Calu3 (cell line): ENCODE data around the gene RBM4B. TPM values are rescaled to one million over a fixed set of nuclear protein-coding genes. Genes with fewer than 3 reads are reported as not detected.

Source experiments
- BruUV-seq: library from RNA; stranded (reverse); fragments of 400-500 nt; replicated peaks from 2 replicates; lab custom pipeline; 2021; lab: Mats Ljungman, UMichigan
- CTCF ChIA-PET: fragments of 300-600 bp; sonication (Branson Sonifier 250); formaldehyde crosslinking; loops from one replicate; lab custom pipeline; 2022; ENCODE audit warnings: antibody characterized with exemption; lab: Charles Lee
- DNase-seq: peaks from one replicate; pipeline ENCODE4 v3.0.0; 2022
- H3K27ac Mint-ChIP-seq: one replicate; pipeline ENCODE4 v1.8.0; 2022; ENCODE audit warnings: mixed read lengths; ENCODE audit not compliant: unreplicated experiment
- H3K27me3 Mint-ChIP-seq: one replicate; pipeline ENCODE4 v1.8.0; 2022; ENCODE audit warnings: mixed read lengths; ENCODE audit not compliant: unreplicated experiment
- H3K36me3 Mint-ChIP-seq: one replicate; pipeline ENCODE4 v1.8.0; 2022; ENCODE audit warnings: mild to moderate bottlenecking, moderate library complexity, mixed read lengths; ENCODE audit not compliant: insufficient read depth, unreplicated experiment
- H3K4me1 Mint-ChIP-seq: one replicate; pipeline ENCODE4 v1.8.0; 2022; ENCODE audit warnings: mild to moderate bottlenecking, low read depth, mixed read lengths; ENCODE audit not compliant: unreplicated experiment
- H3K4me3 Mint-ChIP-seq: one replicate; pipeline ENCODE4 v1.8.0; 2022; ENCODE audit warnings: mild to moderate bottlenecking, low read depth, moderate library complexity, mixed read lengths; ENCODE audit not compliant: unreplicated experiment
- H3K9me3 Mint-ChIP-seq: one replicate; pipeline ENCODE4 v1.8.0; 2022; ENCODE audit warnings: low read depth, mixed read lengths; ENCODE audit not compliant: unreplicated experiment
- intact Hi-C: fragments of 100-400 bp; cut with micrococcal nuclease; formaldehyde crosslinking; loops from one replicate; pipeline ENCODE4 v1.10.0; 2022; ENCODE audit not compliant: unreplicated experiment
- total RNA-seq: library from RNA; stranded (reverse); gene quantifications from 2 replicates; pipeline ENCODE4 v1.2.3, GENCODE V29; 2022
- TF ChIP-seq, protein P1 (sequence below): fragments of 200-600 bp; IDR thresholded peaks from one replicate; pipeline ENCODE4 v1.8.0; 2022; ENCODE audit warnings: antibody characterized with exemption; ENCODE audit not compliant: unreplicated experiment

RBM4B gene
- total RNA-seq, 1 experiment from 2014 or later, result 23.0 TPM

DNA sequence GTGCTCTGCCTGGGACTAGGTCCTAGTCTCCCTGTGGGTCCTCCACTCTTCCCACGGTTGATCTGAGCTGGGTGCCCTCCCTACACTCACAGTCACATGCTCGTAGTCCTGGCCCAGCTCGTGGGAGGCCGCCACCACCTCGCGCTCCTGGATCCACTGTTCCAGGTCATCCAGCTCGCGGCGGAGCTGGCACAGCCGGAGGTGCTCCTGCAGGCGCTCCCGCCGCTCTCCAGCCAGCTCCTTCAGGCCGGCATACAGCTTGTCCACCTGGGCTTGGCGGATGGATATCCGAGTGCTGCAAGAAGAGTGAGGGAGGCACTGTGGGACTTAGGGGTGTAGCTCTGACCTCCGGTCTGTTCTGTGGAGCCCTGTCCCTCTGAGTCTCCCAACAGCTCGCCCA, 14.8 kb upstream of the RBM4B start:
- no TSS peak for BruUV-seq
- TF ChIP-seq, protein P1, sequence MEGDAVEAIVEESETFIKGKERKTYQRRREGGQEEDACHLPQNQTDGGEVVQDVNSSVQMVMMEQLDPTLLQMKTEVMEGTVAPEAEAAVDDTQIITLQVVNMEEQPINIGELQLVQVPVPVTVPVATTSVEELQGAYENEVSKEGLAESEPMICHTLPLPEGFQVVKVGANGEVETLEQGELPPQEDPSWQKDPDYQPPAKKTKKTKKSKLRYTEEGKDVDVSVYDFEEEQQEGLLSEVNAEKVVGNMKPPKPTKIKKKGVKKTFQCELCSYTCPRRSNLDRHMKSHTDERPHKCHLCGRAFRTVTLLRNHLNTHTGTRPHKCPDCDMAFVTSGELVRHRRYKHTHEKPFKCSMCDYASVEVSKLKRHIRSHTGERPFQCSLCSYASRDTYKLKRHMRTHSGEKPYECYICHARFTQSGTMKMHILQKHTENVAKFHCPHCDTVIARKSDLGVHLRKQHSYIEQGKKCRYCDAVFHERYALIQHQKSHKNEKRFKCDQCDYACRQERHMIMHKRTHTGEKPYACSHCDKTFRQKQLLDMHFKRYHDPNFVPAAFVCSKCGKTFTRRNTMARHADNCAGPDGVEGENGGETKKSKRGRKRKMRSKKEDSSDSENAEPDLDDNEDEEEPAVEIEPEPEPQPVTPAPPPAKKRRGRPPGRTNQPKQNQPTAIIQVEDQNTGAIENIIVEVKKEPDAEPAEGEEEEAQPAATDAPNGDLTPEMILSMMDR, result no peak
- no peak overlapping the region for H3K4me3 Mint-ChIP-seq
- H3K4me1 Mint-ChIP-seq, result no peaks in the 10 kb centered on the region
- CTCF ChIA-PET, result interaction anchor here (0.5 to 0.9 kb wide), 3 partner anchors 53 to 209 kb away, joined by 3 to 4 read pairs (median 3); no protein-coding TSS in a partner anchor
- DNase-seq, result no peak
- H3K27ac Mint-ChIP-seq, result no peak overlapping the region
- intact Hi-C loops, result no loop called here
- H3K36me3 Mint-ChIP-seq, result peaks cover 61% of the 10 kb centered on the region
- H3K9me3 Mint-ChIP-seq, result no peaks in the 10 kb centered on the region
- H3K27me3 Mint-ChIP-seq, result no peaks in the 10 kb centered on the region

DNA sequence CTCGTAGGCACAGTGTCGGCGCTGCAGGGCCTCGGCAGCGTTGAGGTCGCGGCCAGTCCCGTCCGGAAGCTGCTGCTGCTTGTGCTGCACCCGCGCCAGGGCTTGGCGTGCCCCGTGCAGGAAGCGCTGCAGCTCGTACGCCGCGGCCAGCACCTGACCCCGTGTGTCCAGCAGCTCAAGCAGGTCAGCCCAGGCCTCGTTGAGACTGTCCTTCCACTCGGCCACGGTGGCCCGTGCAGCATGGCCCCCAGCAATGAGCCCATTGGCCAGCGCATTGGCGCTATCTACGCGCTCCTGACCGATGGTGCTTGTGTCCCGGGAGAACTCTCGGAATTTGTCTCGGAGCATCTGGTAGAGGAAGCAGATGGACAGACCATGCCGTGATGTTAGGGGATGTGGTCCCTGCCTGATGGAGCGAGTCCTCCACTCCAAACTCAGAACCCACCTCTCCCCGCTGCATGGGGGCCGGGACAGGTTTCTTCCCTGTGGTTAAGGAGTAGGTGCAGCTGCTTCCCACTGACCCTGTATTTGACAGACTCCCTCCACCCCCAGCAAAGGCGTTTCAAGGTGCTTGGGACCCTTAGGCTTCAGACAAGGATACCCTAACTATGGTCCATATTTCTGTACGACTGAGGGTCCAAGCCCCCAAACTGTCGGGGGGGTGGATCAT, 13.8 kb upstream of the RBM4B start:
- Mint-ChIP-seq H3K9me3 (no peaks in the 10 kb centered on the region), H3K4me1 (no peaks in the 10 kb centered on the region), H3K27ac (no peak overlapping the region), H3K36me3 (peaks cover 65% of the 10 kb centered on the region), H3K4me3 (no peak overlapping the region), H3K27me3 (no peaks in the 10 kb centered on the region)
- no TSS peak for BruUV-seq
- TF ChIP-seq, protein P1, result no peak
- CTCF ChIA-PET, result no interaction called here
- no peak for DNase-seq
- intact Hi-C loops, result no loop called here

GRCh38 chr11:66689661-66690590, 12.2 kb upstream of the RBM4B start:
- H3K4me1 Mint-ChIP-seq, result no peaks in the 10 kb centered on the region
- CTCF ChIA-PET, result no interaction called here
- no peaks in the 10 kb centered on the region for H3K9me3 Mint-ChIP-seq
- no peak overlapping the region for H3K27ac Mint-ChIP-seq
- intact Hi-C loops, result no loop called here
- peaks cover 55% of the 10 kb centered on the region for H3K36me3 Mint-ChIP-seq
- H3K27me3 Mint-ChIP-seq, result no peaks in the 10 kb centered on the region
- no peak overlapping the region for H3K4me3 Mint-ChIP-seq
- no TSS peak for BruUV-seq
- no peak for DNase-seq
- TF ChIP-seq, protein P1, result no peak

DNA sequence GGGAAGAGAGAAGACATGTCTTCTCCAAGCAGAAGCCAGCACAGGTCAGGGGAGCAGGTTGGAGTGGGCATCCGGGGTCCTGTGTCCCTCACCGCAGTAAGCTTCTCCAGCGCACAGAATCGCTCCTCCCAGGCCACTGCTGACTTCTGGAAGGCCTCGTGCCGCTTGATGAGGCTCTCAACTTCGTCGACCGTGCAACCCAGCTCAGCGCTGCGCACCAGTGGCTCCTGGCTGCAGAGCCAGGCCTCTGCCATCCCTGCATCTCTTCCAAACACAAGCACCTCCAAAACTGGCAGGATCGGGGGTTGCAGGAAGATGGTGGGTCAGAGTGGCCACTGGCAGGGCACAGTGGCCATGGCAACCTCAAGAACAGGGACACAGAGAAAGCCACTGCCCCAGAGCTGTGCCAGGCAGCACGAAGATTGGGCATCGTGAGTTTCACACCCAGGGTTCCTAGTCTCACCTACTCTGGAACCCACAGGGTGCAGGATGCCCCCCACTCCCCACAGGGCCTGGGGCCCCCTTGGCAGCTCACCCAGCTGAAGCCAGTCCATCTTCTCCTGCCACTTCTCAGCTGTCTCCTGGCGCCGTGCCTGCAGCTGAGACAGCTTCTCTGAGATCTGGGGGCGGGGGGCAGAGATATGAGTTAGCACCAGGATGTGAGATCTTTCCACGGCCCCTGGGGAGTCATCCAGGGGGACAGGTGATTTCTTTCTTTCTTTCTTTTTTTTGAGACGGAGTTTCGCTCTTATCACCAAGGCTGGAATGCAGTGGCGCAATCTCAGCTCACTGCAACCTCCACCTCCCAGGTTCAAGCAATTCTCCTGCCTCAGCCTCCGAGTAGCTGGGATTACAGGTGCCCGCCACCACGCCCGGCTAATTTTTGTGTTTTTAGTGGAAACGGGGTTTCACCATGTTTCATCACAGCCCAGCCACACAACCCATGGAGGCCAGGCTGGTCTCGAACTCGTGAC, 11.2 kb upstream of the RBM4B start:
- CTCF ChIA-PET, result no interaction called here
- DNase-seq, result no peak
- Mint-ChIP-seq H3K36me3 (peaks cover 46% of the 10 kb centered on the region), H3K27ac (no peak overlapping the region), H3K4me1 (no peaks in the 10 kb centered on the region), H3K27me3 (no peaks in the 10 kb centered on the region), H3K9me3 (no peaks in the 10 kb centered on the region), H3K4me3 (no peak overlapping the region)
- TF ChIP-seq, protein P1, result no peak
- intact Hi-C loops, result no loop called here
- no TSS peak for BruUV-seq
